Skeletal muscle tissue (tissue), 4 donors: ENCODE results near the gene TANC1. TPM values are rescaled to one million over a fixed set of nuclear protein-coding genes. Genes with fewer than 3 reads are reported as not detected.

Experiments used
- H3K27ac ChIP-seq: one replicate; pipeline ENCODE4 v1.7.0; 2013; ENCODE audit warnings: mild to moderate bottlenecking, low read depth, low read length, inconsistent platforms
- H3K27me3 ChIP-seq, 3 donors: one replicate each; pipeline ENCODE4 v1.7.0; 2013; ENCODE audit warnings: low read length in 3 of 3; ENCODE audit not compliant: control insufficient read depth in 3 of 3, insufficient read depth in 3 of 3
- H3K36me3 ChIP-seq, 3 donors: one replicate each; pipeline ENCODE4 v1.7.0; 2013; ENCODE audit warnings: low read length in 3 of 3; ENCODE audit not compliant: control insufficient read depth in 3 of 3, insufficient read depth in 3 of 3
- H3K4me1 ChIP-seq, 3 donors: one replicate each; pipeline ENCODE4 v1.7.0; 2013; ENCODE audit warnings: low read length in 3 of 3, mild to moderate bottlenecking in 3 of 3; ENCODE audit not compliant: control insufficient read depth in 3 of 3, insufficient read depth in 3 of 3
- H3K4me3 ChIP-seq, 3 donors: one replicate each; pipeline ENCODE4 v1.7.0; 2013; ENCODE audit warnings: low read length in 3 of 3
- H3K9ac ChIP-seq, 3 donors: one replicate each; pipeline ENCODE4 v1.7.0; 2013; ENCODE audit warnings: low read length in 3 of 3, mild to moderate bottlenecking in 3 of 3, moderate library complexity in 2 of 3, low read depth in 1 of 3
- H3K9me3 ChIP-seq, 3 donors: one replicate each; pipeline ENCODE4 v1.7.0; 2013; ENCODE audit warnings: low read length in 3 of 3; ENCODE audit not compliant: control insufficient read depth in 3 of 3
- total RNA-seq: library from RNA; depleted of rRNA; stranded (reverse); fragments of >200 nt; gene quantifications from one replicate; pipeline ENCODE4 v1.2.3, GENCODE V29; 2014
- donor health status: Osteomylitis.

Gene TANC1
- total RNA-seq, 1 donor from 2014 or later = 38.1 TPM

DNA sequence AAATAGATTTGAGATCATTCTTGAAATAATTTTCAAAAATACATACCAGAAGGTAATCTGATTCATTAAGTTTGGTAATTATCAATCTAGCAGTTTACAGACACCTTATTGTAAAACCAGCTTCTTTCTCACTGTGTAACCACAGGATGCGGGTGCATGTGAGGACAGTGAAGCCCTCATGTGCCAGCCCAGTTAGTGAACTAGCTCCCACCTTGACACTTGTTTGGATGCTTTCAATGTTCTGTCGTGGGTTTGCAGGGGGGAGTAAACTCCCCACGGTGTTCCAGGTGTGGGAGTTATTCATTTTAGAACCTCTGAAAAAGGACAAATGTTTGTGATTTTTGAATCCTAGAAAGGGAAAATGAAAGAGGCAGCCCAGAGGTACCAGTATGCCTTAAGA, 259.0 kb downstream of the TANC1 start:
- Histone ChIP-seq H3K9me3 (no peaks in the 10 kb centered on the region), H3K9ac (no peak overlapping the region), H3K27ac (no peak overlapping the region), H3K36me3 (peaks cover 12 to 17% (median 13%) of the 10 kb centered on the region in 3 donors), H3K4me1 (peaks cover 4 to 9% (median 8%) of the 10 kb centered on the region in 3 donors), H3K4me3 (no peak overlapping the region), H3K27me3 (no peaks in the 10 kb centered on the region)

DNA sequence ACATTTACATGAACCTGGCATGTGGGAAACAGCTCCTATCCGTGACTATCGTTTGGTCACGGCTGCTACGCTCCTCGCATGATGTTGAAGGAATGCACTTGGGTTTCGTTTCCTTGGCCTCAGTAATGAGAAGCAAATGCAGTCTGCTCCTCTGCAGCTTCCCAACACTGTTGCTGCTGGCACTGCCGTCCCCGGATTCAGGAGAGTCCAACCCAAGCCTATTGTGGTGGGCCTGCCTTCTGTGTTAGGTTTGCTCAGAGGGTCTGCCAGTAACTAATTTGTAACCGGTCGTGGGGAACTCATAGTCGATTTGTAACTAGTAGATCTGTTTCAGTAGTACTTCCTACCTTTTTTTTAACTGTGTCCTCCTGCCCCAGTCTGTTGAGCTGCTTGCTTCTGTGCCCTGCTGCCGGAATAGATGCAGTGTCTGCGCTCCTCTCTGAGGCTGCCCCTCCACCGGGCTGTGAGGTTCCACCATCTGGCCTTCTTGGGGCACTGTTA, 259.7 kb downstream of the TANC1 start:
- no peak overlapping the region for H3K27ac ChIP-seq

DNA sequence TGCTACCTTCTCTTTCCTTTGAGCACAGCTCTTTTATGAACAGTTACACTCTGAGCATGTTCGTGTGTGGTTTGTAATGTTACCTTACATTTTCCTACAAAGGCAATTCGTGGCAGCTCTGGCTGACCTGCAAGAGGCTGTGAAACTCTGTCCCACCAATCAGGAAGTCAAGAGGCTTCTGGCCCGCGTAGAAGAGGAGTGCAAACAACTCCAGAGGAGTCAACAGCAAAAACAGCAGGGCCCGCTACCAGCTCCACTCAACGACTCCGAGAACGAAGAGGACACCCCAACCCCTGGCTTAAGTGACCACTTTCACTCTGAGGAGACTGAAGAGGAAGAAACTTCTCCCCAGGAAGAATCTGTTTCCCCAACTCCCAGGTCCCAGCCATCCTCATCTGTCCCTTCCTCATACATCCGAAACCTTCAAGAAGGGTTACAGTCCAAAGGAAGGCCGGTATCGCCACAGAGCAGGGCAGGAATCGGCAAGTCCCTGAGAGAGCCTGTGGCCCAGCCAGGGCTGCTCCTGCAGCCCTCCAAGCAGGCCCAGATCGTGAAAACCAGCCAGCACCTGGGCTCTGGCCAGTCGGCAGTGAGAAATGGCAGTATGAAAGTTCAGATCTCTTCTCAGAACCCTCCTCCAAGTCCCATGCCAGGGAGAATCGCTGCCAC, 261.2 kb downstream of the TANC1 start:
- Histone ChIP-seq H3K4me3 (no peak overlapping the region), H3K36me3 (peaks cover 8 to 19% (median 13%) of the 10 kb centered on the region in 3 donors), H3K9me3 (no peaks in the 10 kb centered on the region), H3K9ac (no peak overlapping the region), H3K27ac (no peak overlapping the region), H3K27me3 (no peaks in the 10 kb centered on the region), H3K4me1 (peaks cover 4 to 9% (median 8%) of the 10 kb centered on the region in 3 donors)

More for the DNA sequence above, 259.7 kb downstream of the TANC1 start:
- no peak overlapping the region for H3K4me3 ChIP-seq
- H3K9ac ChIP-seq = no peak overlapping the region
- H3K9me3 ChIP-seq = no peaks in the 10 kb centered on the region
- peaks cover 4 to 9% (median 8%) of the 10 kb centered on the region in 3 donors for H3K4me1 ChIP-seq
- peaks cover 12 to 17% (median 13%) of the 10 kb centered on the region in 3 donors for H3K36me3 ChIP-seq
- H3K27me3 ChIP-seq = no peaks in the 10 kb centered on the region

DNA sequence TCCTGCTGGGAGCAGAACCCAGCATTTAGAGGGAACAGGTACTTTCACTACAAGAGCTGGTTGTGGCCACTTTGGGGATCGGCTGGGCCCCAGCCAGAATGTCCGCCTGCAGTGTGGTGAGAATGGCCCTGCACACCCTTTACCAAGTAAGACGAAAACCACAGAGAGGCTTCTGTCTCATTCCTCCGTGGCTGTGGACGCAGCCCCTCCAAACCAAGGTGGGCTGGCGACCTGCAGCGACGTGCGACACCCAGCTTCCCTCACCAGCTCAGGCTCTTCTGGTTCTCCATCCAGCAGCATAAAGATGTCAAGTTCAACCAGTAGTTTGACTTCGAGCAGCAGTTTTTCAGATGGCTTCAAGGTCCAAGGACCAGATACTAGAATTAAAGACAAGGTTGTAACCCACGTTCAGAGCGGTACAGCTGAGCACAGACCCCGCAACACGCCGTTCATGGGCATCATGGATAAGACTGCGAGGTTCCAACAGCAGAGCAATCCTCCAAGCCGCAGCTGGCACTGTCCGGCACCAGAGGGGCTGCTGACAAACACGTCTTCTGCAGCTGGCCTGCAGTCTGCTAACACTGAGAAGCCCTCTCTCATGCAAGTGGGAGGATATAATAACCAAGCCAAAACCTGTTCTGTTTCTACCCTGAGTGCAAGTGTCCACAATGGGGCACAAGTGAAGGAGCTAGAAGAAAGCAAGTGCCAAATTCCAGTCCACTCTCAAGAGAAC, 261.9 kb downstream of the TANC1 start:
- Histone ChIP-seq H3K9me3 (no peaks in the 10 kb centered on the region), H3K4me1 (peaks cover 0 to 9% (median 2%) of the 10 kb centered on the region in 3 donors), H3K27me3 (no peaks in the 10 kb centered on the region), H3K36me3 (peaks cover 8 to 23% (median 17%) of the 10 kb centered on the region in 3 donors), H3K4me3 (no peak overlapping the region), H3K9ac (no peak overlapping the region), H3K27ac (no peak overlapping the region)

DNA sequence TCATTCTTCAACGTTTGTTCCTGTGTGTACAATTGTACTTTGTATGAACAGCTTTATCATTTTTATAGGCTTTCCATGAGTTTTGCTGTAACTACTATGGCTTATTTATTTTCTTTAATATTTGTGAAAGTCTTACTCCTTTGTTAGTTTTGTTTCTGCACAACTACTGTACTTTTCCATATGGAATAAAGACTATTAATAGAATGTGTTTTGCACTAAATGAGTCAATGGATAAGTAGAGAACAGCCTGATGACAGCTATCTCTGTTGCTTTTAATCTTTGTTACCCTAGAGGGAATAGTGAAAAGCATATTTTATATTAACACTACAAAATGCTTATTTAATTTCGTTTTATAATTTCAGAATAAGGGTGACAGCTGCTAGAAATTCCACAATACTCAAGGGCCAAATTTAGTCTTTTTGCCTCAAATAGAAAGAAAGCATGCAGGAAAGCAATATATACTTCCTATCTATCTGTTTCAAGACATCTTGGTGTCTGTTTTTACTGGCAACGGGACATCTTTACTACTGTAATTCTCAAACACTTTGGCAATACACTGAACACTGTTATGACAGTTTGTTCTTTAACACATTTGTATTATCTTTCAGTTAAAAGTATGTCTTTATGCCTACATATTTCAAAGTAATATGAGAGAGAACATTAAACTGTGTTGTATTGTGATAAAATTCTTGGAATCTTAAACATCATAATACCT, 264.2 kb downstream of the TANC1 start:
- peaks cover 8 to 32% (median 23%) of the 10 kb centered on the region in 3 donors for H3K36me3 ChIP-seq
- no peaks in the 10 kb centered on the region for H3K27me3 ChIP-seq
- no peak overlapping the region for H3K4me3 ChIP-seq
- peaks cover 0 to 6% (median 0%) of the 10 kb centered on the region in 3 donors for H3K4me1 ChIP-seq
- no peak overlapping the region for H3K27ac ChIP-seq
- H3K9ac ChIP-seq = no peak overlapping the region
- no peaks in the 10 kb centered on the region for H3K9me3 ChIP-seq

DNA sequence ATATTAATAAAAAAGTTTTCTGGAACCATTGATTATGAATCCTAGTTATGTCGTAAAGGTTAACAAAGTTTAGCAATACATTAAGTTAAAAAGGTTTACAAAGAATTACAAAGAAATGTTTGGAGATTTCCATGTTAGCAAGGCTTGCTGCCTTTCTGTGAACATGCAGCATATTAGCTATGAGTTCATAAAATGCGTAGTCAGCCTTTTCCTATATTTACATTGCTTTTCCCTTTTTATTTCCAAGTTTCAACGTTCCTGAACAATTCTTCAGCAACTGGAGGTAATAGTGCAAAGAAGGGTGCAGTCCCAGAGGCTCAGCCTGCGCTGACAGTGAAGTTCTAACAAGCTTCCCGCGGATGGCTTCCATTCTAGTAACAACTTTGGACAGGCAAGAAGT, 266.4 kb downstream of the TANC1 start:
- Histone ChIP-seq H3K36me3 (peaks cover 2 to 30% (median 29%) of the 10 kb centered on the region in 3 donors), H3K27ac (no peak overlapping the region), H3K4me3 (no peak overlapping the region), H3K9me3 (no peaks in the 10 kb centered on the region), H3K27me3 (no peaks in the 10 kb centered on the region), H3K9ac (no peak overlapping the region), H3K4me1 (no peaks in the 10 kb centered on the region)

DNA sequence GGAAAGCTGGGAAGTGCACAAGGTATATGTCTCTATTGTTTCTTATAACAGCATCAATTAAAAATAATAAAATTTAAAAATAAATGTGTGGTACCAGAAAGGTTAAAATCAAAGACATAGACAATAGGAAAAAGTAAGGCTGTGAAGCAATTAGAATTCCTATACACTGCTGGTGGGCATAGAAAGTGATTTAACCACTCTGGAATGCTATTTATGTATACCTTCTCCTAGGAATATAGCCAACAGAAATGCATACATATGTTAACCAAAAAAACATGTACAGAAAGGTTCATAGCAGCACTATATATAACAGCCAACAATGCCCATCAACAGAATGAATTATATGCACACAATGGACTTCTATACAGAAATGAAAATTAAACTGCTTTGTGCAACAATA, 275.1 kb downstream of the TANC1 start:
- Histone ChIP-seq H3K4me1 (no peaks in the 10 kb centered on the region), H3K27ac (no peak overlapping the region), H3K9ac (no peak overlapping the region), H3K9me3 (no peaks in the 10 kb centered on the region), H3K36me3 (peaks cover 2 to 25% (median 18%) of the 10 kb centered on the region in 3 donors), H3K27me3 (no peaks in the 10 kb centered on the region), H3K4me3 (no peak overlapping the region)

DNA sequence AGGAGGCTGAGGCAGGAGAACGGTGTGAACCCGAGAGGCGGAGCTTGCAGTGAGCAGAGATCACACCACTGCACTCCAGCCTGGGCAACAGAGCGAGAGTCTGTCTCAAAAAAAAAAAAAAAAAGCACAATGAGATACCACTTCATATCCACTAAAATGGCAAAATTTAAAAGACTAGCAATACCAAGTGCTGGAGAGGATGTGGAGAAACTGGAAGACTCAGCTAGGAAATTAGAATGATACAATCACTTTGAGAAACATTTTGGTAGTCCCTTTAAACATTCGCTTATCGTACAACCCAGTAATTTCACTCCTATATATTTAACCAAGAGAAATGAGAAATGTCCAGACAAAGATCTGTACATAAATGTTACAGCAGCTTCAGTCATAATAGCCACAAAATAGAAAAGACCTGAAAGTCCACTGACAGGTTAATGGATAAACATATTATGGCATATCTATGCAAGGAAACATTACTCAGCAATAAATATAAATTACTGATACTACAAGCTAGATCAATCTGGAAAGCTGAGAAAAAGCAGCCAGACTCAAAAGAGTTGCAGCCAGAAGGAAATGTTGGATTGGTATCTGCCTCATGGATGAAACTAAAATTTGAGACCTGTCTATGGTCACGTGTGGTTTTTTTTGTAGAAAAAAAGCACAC, 278.0 kb downstream of the TANC1 start:
- no peaks in the 10 kb centered on the region for H3K9me3 ChIP-seq
- no peak overlapping the region for H3K27ac ChIP-seq
- no peaks in the 10 kb centered on the region for H3K27me3 ChIP-seq
- H3K9ac ChIP-seq = no peak overlapping the region
- peaks cover 0 to 4% (median 3%) of the 10 kb centered on the region in 3 donors for H3K4me1 ChIP-seq
- H3K36me3 ChIP-seq = peaks cover 2 to 14% (median 3%) of the 10 kb centered on the region in 3 donors
- no peak overlapping the region for H3K4me3 ChIP-seq

DNA sequence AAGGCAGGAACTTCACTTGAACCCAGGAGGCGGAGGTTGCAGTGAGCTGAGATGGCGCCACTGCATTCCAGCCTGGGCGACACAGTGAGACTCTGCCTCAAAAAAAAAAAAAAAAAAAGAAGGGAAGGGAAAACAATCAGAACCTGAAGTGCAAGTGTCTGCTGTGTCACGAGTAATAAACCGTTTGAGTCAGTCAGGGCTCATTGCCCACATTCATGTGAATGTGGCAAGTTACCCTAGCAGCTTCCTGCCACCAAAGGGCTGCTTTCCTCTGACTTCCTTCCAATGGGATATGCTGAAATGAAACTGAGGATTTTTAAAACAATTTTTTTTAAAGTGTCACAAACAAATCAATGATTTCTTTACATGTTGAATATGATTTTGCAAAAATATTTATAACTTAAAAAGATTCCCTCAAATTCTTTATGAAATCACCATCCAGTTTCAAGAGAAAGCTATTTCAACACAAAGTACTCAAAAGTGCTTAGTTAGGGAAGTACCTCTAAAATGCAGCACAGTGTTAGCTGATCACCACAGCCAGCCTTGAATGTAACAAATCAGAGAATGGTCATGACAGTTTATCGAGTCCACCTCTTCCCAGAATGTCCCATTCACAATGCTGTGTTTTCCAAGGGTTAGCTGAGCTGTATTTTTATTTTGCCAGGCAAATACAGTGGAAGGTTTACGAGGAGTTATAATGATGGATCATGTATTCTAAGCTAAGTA, 281.7 kb downstream of the TANC1 start:
- Histone ChIP-seq H3K4me3 (no peak overlapping the region), H3K36me3 (peaks cover 0 to 5% (median under 1%) of the 10 kb centered on the region in 3 donors), H3K4me1 (peaks cover 0 to 4% (median 3%) of the 10 kb centered on the region in 3 donors), H3K9ac (peak overlapping the region in 1 of 3 donors; percentile 36), H3K9me3 (no peaks in the 10 kb centered on the region), H3K27ac (peak overlapping the region; percentile 52), H3K27me3 (no peaks in the 10 kb centered on the region)
